H9 (cell line): ENCODE results near the gene NCKAP5. TPM values are rescaled to one million over a fixed set of nuclear protein-coding genes. Genes with fewer than 3 reads are reported as not detected.

Source experiments
- DNase-seq: peaks from one replicate; pipeline ENCODE4 v3.0.0-alpha.2; 2017
- H2AFZ ChIP-seq: one replicate; pipeline ENCODE4 v1.6.1; 2013; ENCODE audit warnings: mild to moderate bottlenecking, low read length, control low read depth, moderate library complexity
- H2AK5ac ChIP-seq: 2 replicates; pipeline ENCODE4 v1.6.1; 2013; ENCODE audit warnings: low read length, control low read depth, mixed read lengths; ENCODE audit not compliant: insufficient read length
- H2BK120ac ChIP-seq: one replicate; pipeline ENCODE4 v1.6.1; 2013; ENCODE audit warnings: low read depth, mild to moderate bottlenecking, low read length, control low read depth, inconsistent platforms; ENCODE audit not compliant: poor library complexity, severe bottlenecking
- H2BK12ac ChIP-seq: 2 replicates; pipeline ENCODE4 v1.6.1; 2013; ENCODE audit warnings: low read length, control low read depth, mixed read lengths, low read depth; ENCODE audit not compliant: insufficient read length
- H2BK15ac ChIP-seq: 2 replicates; pipeline ENCODE4 v1.6.1; 2013; ENCODE audit warnings: low read depth, low read length, control low read depth
- H2BK20ac ChIP-seq: one replicate; pipeline ENCODE4 v1.6.1; 2013; ENCODE audit warnings: low read depth, mild to moderate bottlenecking, low read length, control low read depth, inconsistent platforms; ENCODE audit not compliant: poor library complexity, severe bottlenecking
- H2BK5ac ChIP-seq: 2 replicates; pipeline ENCODE4 v1.6.1; 2013; ENCODE audit warnings: low read length, control low read depth, mixed read lengths; ENCODE audit not compliant: insufficient read length
- H3K14ac ChIP-seq: 2 replicates; pipeline ENCODE4 v1.6.1; 2013; ENCODE audit warnings: low read length, control low read depth; ENCODE audit not compliant: insufficient read depth
- H3K18ac ChIP-seq: 2 replicates; pipeline ENCODE4 v1.6.1; 2013; ENCODE audit warnings: low read depth, mild to moderate bottlenecking, mixed read lengths, low read length, control low read depth; ENCODE audit not compliant: insufficient read length
- H3K23ac ChIP-seq: 2 replicates; pipeline ENCODE4 v1.6.1; 2013; ENCODE audit warnings: low read length, control low read depth, mixed read lengths, low read depth; ENCODE audit not compliant: insufficient read length
- H3K23me2 ChIP-seq: 2 replicates; pipeline ENCODE4 v1.6.1; 2013; ENCODE audit warnings: low read depth, mild to moderate bottlenecking, mixed read lengths, low read length, control low read depth; ENCODE audit not compliant: insufficient read length, poor library complexity, severe bottlenecking
- H3K27ac ChIP-seq: 2 replicates; pipeline ENCODE4 v1.5.1; 2013; ENCODE audit warnings: low read length, control low read depth, mixed read lengths, low read depth; ENCODE audit not compliant: insufficient read length
- H3K27me3 ChIP-seq: 2 replicates; pipeline ENCODE4 v1.6.1; 2013; ENCODE audit warnings: low read length, control low read depth, inconsistent platforms; ENCODE audit not compliant: insufficient read depth
- H3K4ac ChIP-seq: 2 replicates; pipeline ENCODE4 v1.6.1; 2013; ENCODE audit warnings: low read depth, mild to moderate bottlenecking, control low read depth, inconsistent platforms, low read length, moderate library complexity
- H3K4me1 ChIP-seq: 2 replicates; pipeline ENCODE4 v1.6.1; 2013; ENCODE audit warnings: low read length, control low read depth, inconsistent platforms; ENCODE audit not compliant: insufficient read depth
- H3K4me2 ChIP-seq: 2 replicates; pipeline ENCODE4 v1.6.1; 2013; ENCODE audit warnings: low read length, control low read depth, mixed read lengths; ENCODE audit not compliant: insufficient read length, insufficient read depth
- H3K56ac ChIP-seq: 2 replicates; pipeline ENCODE4 v1.6.1; 2013; ENCODE audit warnings: low read depth, mild to moderate bottlenecking, mixed read lengths, low read length, control low read depth; ENCODE audit not compliant: insufficient read length
- H3K79me1 ChIP-seq: 2 replicates; pipeline ENCODE4 v1.6.1; 2013; ENCODE audit warnings: low read depth, mild to moderate bottlenecking, moderate library complexity, low read length, control low read depth, inconsistent platforms; ENCODE audit not compliant: insufficient read depth, poor library complexity, severe bottlenecking
- H3K79me2 ChIP-seq: 2 replicates; pipeline ENCODE4 v1.6.1; 2013; ENCODE audit warnings: low read length, control low read depth, inconsistent platforms; ENCODE audit not compliant: insufficient read depth
- H3K9ac ChIP-seq: 2 replicates; pipeline ENCODE4 v1.6.1; 2013; ENCODE audit warnings: low read length, control low read depth, mixed read lengths; ENCODE audit not compliant: insufficient read length; ENCODE audit errors: extremely low read depth
- H3K9me3 ChIP-seq: one replicate; pipeline ENCODE4 v1.6.1; 2013; ENCODE audit warnings: low read depth, low read length, inconsistent platforms; ENCODE audit not compliant: control insufficient read depth
- H3T11ph ChIP-seq: one replicate; pipeline ENCODE4 v1.6.1; 2013; ENCODE audit warnings: mild to moderate bottlenecking, low read length, control low read depth, inconsistent platforms
- H4K20me1 ChIP-seq: one replicate; pipeline ENCODE4 v1.6.1; 2013; ENCODE audit not compliant: control insufficient read depth, insufficient read length, insufficient read depth
- H4K5ac ChIP-seq: 2 replicates; pipeline ENCODE4 v1.6.1; 2013; ENCODE audit warnings: low read depth, mild to moderate bottlenecking, mixed read lengths, low read length, control low read depth; ENCODE audit not compliant: insufficient read length
- H4K8ac ChIP-seq: replicated peaks from 2 replicates; pipeline ENCODE4 v1.6.1; 2013; ENCODE audit warnings: low read length, control low read depth, mixed read lengths, low read depth; ENCODE audit not compliant: insufficient read length
- H4K91ac ChIP-seq: 2 replicates; pipeline ENCODE4 v1.6.1; 2013; ENCODE audit warnings: low read depth, mild to moderate bottlenecking, moderate library complexity, mixed read lengths, low read length, control low read depth; ENCODE audit not compliant: insufficient read length
- H3K27ac Mint-ChIP-seq, 3 experiments: 2 replicates in 2 of 3; 3 replicates in 1 of 3; pipeline ENCODE4 v1.8.0; 2020 to 2021; ENCODE audit warnings: mixed read lengths in 3 of 3, mild to moderate bottlenecking in 1 of 3, moderate library complexity in 1 of 3
- H3K27me3 Mint-ChIP-seq: 2 replicates; pipeline ENCODE4 v1.8.0; 2021; ENCODE audit warnings: low read depth, mild to moderate bottlenecking, moderate library complexity, mixed read lengths
- H3K36me3 Mint-ChIP-seq, 3 experiments: 2 replicates in 2 of 3; 3 replicates in 1 of 3; pipeline ENCODE4 v1.8.0; 2020 to 2021; ENCODE audit warnings: low read depth in 3 of 3, mixed read lengths in 3 of 3; ENCODE audit not compliant: insufficient read depth in 1 of 3
- H3K4me1 Mint-ChIP-seq, 2 experiments: 2 replicates each; pipeline ENCODE4 v1.8.0; 2020; ENCODE audit warnings: mixed read lengths in 2 of 2
- H3K4me3 Mint-ChIP-seq, 2 experiments: 2 replicates in 1 of 2; 3 replicates in 1 of 2; pipeline ENCODE4 v1.8.0; 2020 to 2021; ENCODE audit warnings: mild to moderate bottlenecking in 2 of 2, mixed read lengths in 2 of 2, moderate library complexity in 1 of 2
- H3K9me3 Mint-ChIP-seq, 2 experiments: 2 replicates in 1 of 2; 3 replicates in 1 of 2; pipeline ENCODE4 v1.8.0; 2020; ENCODE audit warnings: mild to moderate bottlenecking in 2 of 2, mixed read lengths in 2 of 2, moderate library complexity in 1 of 2
- WGBS: extraction: QIAGEN DNeasy Blood & Tissue Kit; methylation state at CpG from one replicate; pipeline ENCODE4 v1.1.7; 2013; ENCODE audit warnings: missing lambda C conversion rate, low lambda C conversion rate, mixed read lengths; ENCODE audit not compliant: insufficient read length; ENCODE audit errors: extremely low coverage; 5-methylcytosine and 5-hydroxymethylcytosine counted together
- total RNA-seq: library from RNA; stranded (reverse); gene quantifications from 2 replicates; pipeline ENCODE4 v1.2.1, GENCODE V29; 2021
- TF ChIP-seq, protein P1 (sequence below): fragments of 200-600 bp; sonication (generic); conservative IDR thresholded peaks from 3 replicates; pipeline ENCODE4 v1.8.0; 2021; ENCODE audit warnings: antibody characterized with exemption, mild to moderate bottlenecking

Gene NCKAP5
- total RNA-seq, 1 experiment from 2014 or later = 0.26 TPM

DNA sequence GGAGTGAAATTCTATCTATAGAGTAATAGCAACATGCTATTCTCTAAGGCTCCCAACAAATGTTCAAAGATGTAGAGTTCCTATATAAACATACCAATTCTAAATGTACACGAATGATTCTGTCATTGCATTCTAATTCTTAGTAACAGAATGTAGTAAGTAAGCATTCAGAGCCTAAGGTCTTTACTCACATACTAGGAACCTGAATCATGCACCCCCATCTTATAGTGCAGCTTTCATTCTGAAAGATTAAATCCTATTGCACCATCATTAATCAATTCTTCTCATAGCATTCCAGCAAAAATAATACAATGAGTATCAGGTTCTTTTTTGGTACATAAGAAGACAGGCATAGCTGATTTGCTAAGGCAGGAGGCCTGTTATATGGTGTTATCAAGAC, 230.0 kb downstream of the NCKAP5 start:
- Histone ChIP-seq H3K4me1 (peaks cover 9% of the 10 kb centered on the region; the same call in 1 of the 2 replicates), H3K4me2 (no peak overlapping the region), H2AFZ (no peak overlapping the region), H4K5ac (no peak overlapping the region), H3K23me2 (no peaks in the 10 kb centered on the region), H3K79me2 (no peaks in the 10 kb centered on the region), H2BK12ac (no peak overlapping the region), H4K20me1 (no peaks in the 10 kb centered on the region), H4K8ac (no peak overlapping the region), H3K9me3 (no peaks in the 10 kb centered on the region), H3K27ac (no peak overlapping the region), H2BK15ac (no peak overlapping the region), H3K27me3 (no peaks in the 10 kb centered on the region), H4K91ac (no peak overlapping the region), H2AK5ac (no peak overlapping the region), H2BK20ac (no peak overlapping the region), H3K23ac (no peak overlapping the region), H3K14ac (no peak overlapping the region), H2BK5ac (no peak overlapping the region), H3K4ac (no peak overlapping the region), H3K9ac (no peak overlapping the region), H3K18ac (no peak overlapping the region), H3K79me1 (no peaks in the 10 kb centered on the region), H2BK120ac (no peak overlapping the region), H3T11ph (no peak overlapping the region), H3K56ac (no peak overlapping the region)
- no peaks in the 10 kb centered on the region for H3K36me3 Mint-ChIP-seq
- peaks cover 27% of the 10 kb centered on the region in 2 experiments for H3K4me1 Mint-ChIP-seq
- DNase-seq = no peak
- no peaks in the 10 kb centered on the region for H3K27me3 Mint-ChIP-seq
- no peaks in the 10 kb centered on the region for H3K9me3 Mint-ChIP-seq
- WGBS = no CpG with 5 or more reads among the region's 1 CpG
- TF ChIP-seq, protein P1, sequence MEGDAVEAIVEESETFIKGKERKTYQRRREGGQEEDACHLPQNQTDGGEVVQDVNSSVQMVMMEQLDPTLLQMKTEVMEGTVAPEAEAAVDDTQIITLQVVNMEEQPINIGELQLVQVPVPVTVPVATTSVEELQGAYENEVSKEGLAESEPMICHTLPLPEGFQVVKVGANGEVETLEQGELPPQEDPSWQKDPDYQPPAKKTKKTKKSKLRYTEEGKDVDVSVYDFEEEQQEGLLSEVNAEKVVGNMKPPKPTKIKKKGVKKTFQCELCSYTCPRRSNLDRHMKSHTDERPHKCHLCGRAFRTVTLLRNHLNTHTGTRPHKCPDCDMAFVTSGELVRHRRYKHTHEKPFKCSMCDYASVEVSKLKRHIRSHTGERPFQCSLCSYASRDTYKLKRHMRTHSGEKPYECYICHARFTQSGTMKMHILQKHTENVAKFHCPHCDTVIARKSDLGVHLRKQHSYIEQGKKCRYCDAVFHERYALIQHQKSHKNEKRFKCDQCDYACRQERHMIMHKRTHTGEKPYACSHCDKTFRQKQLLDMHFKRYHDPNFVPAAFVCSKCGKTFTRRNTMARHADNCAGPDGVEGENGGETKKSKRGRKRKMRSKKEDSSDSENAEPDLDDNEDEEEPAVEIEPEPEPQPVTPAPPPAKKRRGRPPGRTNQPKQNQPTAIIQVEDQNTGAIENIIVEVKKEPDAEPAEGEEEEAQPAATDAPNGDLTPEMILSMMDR = no peak
- no peak overlapping the region for H3K27ac Mint-ChIP-seq
- no peak overlapping the region for H3K4me3 Mint-ChIP-seq
